Fibroblast of lung (primary cell): ENCODE results near the gene NKD2. TPM values are rescaled to one million over a fixed set of nuclear protein-coding genes. Genes with fewer than 3 reads are reported as not detected.

Experiments
- DNase-seq, 2 donors: peaks; one replicate each; pipeline versions ENCODE4 v3.0.0 to v3.0.0-alpha.2; 2010; ENCODE audit warnings: low read depth in 2 of 2
- H2AFZ ChIP-seq: 2 replicates; pipeline ENCODE4 v1.5.1; 2012; ENCODE audit warnings: low read length, control low read depth, inconsistent platforms
- H3K27ac ChIP-seq: 2 replicates; pipeline ENCODE4 v1.5.1; 2011; ENCODE audit warnings: low read length, control low read depth; ENCODE audit not compliant: insufficient read depth
- H3K27me3 ChIP-seq: 2 replicates; pipeline ENCODE4 v1.5.1; 2011; ENCODE audit warnings: mild to moderate bottlenecking, low read length; ENCODE audit not compliant: control insufficient read depth, insufficient read depth
- H3K36me3 ChIP-seq: 2 replicates; pipeline ENCODE4 v1.5.1; 2011; ENCODE audit warnings: low read length; ENCODE audit not compliant: control insufficient read depth, insufficient read depth
- H3K4me1 ChIP-seq: 2 replicates; pipeline ENCODE4 v1.5.1; 2011; ENCODE audit warnings: low read length; ENCODE audit not compliant: control insufficient read depth, insufficient read depth; ENCODE audit errors: extremely low read depth
- H3K4me2 ChIP-seq: 2 replicates; pipeline ENCODE4 v1.5.1; 2011; ENCODE audit warnings: low read length, control low read depth; ENCODE audit not compliant: insufficient read depth; ENCODE audit errors: extremely low read depth
- H3K4me3 ChIP-seq, 4 experiments: fragments of 200-600 bp in 1 of 4; sonication (generic) in 1 of 4; replicated peaks in 1 of 4; 2 replicates each; pipeline ENCODE4 v1.5.1; 2011 to 2016; ENCODE audit warnings: low read length in 4 of 4, low read depth in 3 of 4, mild to moderate bottlenecking in 3 of 4, control low read depth in 2 of 4, inconsistent platforms in 1 of 4, mixed read lengths in 1 of 4; ENCODE audit not compliant: insufficient read depth in 1 of 4; ENCODE audit errors: control extremely low read depth in 1 of 4
- H3K79me2 ChIP-seq: 2 replicates; pipeline ENCODE4 v1.5.1; 2012; ENCODE audit warnings: mild to moderate bottlenecking, low read length, inconsistent platforms; ENCODE audit not compliant: control insufficient read depth, insufficient read depth
- H3K9ac ChIP-seq: 2 replicates; pipeline ENCODE4 v1.5.1; 2011; ENCODE audit warnings: mild to moderate bottlenecking, low read length, control low read depth; ENCODE audit not compliant: insufficient read depth
- H3K9me3 ChIP-seq: 2 replicates; pipeline ENCODE4 v1.5.1; 2012; ENCODE audit warnings: low read depth, low read length; ENCODE audit not compliant: control insufficient read depth, insufficient read depth
- H4K20me1 ChIP-seq: 2 replicates; pipeline ENCODE4 v1.5.1; 2011; ENCODE audit warnings: low read length; ENCODE audit not compliant: control insufficient read depth, insufficient read depth; ENCODE audit errors: extremely low read depth
- EZH2 ChIP-seq: IDR thresholded peaks from 2 replicates; pipeline ENCODE4 v1.5.1; 2012; ENCODE audit warnings: low read length, control low read depth, mild to moderate bottlenecking; ENCODE audit errors: missing control alignments
- polyA plus RNA-seq, 2 donors: library from polyadenylated mRNA; depleted of rRNA in 1 of 2; stranded (reverse) in 1 of 2; unstranded in 1 of 2; fragments of >200 nt; gene quantifications; 2 replicates each; pipeline ENCODE4 v1.2.1, GENCODE V29; 2011 to 2012; ENCODE audit warnings: missing spikeins in 1 of 2
- total RNA-seq: library from RNA; depleted of rRNA; stranded (reverse); fragments of >200 nt; gene quantifications from 2 replicates; pipeline ENCODE4 v1.2.1, GENCODE V29; 2014
- TF ChIP-seq, protein P1 (sequence below), 2 donors: IDR thresholded peaks in 1 of 2; conservative IDR thresholded peaks in 1 of 2; 1 replicate in 1 of 2; 2 replicates in 1 of 2; pipeline ENCODE4 v1.5.1; 2011 to 2012; ENCODE audit warnings: low read length in 2 of 2, control low read depth in 1 of 2, inconsistent platforms in 1 of 2, low read depth in 1 of 2, mild to moderate bottlenecking in 1 of 2

The NKD2 gene
- total and polyA plus RNA-seq, 2 donors (not counting 1 experiment from before 2014, with no cell fraction given): under 0.01 TPM; not detected in 1

DNA sequence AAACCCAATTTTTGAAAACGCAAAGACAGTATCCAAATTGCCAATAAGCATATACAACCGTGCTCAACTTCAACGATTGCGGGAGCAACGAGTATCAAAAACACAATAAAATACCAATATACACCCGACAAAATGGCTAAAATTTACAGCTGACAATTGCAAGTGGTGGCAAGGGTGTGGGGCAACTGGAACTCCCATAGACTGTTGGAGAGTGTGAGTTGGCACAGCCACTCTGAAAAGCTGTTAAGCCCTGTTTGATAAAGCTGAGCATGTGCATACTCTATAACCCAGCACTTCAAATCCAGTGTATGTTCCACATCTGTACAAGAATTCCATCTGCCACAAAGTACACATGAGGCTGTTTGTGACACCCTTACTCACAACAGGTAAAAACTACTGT lies 20.3 kb upstream of the NKD2 start:
- Histone ChIP-seq H3K36me3 (no peaks in the 10 kb centered on the region), H4K20me1 (no peaks in the 10 kb centered on the region), H3K27ac (no peak overlapping the region), H3K79me2 (no peaks in the 10 kb centered on the region), H3K27me3 (peaks cover 5% of the 10 kb centered on the region), H3K4me1 (no peaks in the 10 kb centered on the region), H3K4me3 (no peak overlapping the region), H3K9ac (no peak overlapping the region), H3K9me3 (no peaks in the 10 kb centered on the region), H2AFZ (no peak overlapping the region), H3K4me2 (no peak overlapping the region)
- TF ChIP-seq, protein P1, sequence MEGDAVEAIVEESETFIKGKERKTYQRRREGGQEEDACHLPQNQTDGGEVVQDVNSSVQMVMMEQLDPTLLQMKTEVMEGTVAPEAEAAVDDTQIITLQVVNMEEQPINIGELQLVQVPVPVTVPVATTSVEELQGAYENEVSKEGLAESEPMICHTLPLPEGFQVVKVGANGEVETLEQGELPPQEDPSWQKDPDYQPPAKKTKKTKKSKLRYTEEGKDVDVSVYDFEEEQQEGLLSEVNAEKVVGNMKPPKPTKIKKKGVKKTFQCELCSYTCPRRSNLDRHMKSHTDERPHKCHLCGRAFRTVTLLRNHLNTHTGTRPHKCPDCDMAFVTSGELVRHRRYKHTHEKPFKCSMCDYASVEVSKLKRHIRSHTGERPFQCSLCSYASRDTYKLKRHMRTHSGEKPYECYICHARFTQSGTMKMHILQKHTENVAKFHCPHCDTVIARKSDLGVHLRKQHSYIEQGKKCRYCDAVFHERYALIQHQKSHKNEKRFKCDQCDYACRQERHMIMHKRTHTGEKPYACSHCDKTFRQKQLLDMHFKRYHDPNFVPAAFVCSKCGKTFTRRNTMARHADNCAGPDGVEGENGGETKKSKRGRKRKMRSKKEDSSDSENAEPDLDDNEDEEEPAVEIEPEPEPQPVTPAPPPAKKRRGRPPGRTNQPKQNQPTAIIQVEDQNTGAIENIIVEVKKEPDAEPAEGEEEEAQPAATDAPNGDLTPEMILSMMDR (conservative IDR thresholded peaks at IDR 0.05 in 1 of 2, IDR thresholded peaks at IDR 0.05 in 1 of 2; ENCODE audit: low read depth in 1 of 2, low read length in 2 of 2): no peak
- no peak for TF ChIP-seq EZH2
- DNase-seq: no peak

DNA sequence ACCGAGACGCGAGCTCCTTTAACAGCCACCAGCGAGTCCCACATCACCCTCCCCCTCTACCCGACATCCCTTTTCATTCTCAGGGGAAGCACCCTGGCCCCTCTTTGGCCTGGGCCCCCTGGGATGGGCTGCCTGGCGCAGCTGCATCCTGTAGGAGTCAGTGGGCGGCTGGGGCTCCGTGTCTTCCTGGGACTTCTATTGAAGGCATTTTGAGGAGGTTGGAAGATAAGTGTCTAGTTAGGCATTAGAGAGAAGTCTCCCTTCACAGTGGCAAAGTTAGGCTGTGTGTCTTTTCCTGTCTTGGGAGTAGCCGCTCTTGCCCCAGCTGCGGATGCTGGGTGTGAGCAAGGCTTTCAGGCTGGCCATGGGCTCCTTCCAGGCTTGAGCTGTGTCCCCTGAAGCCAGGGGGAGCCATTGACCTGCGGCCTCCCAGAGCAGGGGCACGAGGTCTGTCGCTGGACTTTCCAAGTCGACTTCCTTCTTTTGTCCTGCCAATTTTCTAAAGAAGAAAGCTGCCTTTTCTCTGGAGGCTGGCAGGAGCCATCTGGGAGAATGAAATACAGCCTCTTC lies 18.6 kb upstream of the NKD2 start:
- H3K27ac ChIP-seq: no peak overlapping the region
- H2AFZ ChIP-seq: no peak overlapping the region
- no peaks in the 10 kb centered on the region for H3K79me2 ChIP-seq
- no peaks in the 10 kb centered on the region for H3K36me3 ChIP-seq
- no peak for TF ChIP-seq EZH2
- TF ChIP-seq, protein P1 (conservative IDR thresholded peaks at IDR 0.05 in 1 of 2, IDR thresholded peaks at IDR 0.05 in 1 of 2; ENCODE audit: low read depth in 1 of 2, low read length in 2 of 2): no peak
- DNase-seq: no peak
- no peak overlapping the region for H3K9ac ChIP-seq
- no peaks in the 10 kb centered on the region for H3K4me1 ChIP-seq
- no peaks in the 10 kb centered on the region for H3K9me3 ChIP-seq
- H4K20me1 ChIP-seq: no peaks in the 10 kb centered on the region
- H3K4me3 ChIP-seq: no peak overlapping the region
- H3K4me2 ChIP-seq: no peak overlapping the region
- no peaks in the 10 kb centered on the region for H3K27me3 ChIP-seq

DNA sequence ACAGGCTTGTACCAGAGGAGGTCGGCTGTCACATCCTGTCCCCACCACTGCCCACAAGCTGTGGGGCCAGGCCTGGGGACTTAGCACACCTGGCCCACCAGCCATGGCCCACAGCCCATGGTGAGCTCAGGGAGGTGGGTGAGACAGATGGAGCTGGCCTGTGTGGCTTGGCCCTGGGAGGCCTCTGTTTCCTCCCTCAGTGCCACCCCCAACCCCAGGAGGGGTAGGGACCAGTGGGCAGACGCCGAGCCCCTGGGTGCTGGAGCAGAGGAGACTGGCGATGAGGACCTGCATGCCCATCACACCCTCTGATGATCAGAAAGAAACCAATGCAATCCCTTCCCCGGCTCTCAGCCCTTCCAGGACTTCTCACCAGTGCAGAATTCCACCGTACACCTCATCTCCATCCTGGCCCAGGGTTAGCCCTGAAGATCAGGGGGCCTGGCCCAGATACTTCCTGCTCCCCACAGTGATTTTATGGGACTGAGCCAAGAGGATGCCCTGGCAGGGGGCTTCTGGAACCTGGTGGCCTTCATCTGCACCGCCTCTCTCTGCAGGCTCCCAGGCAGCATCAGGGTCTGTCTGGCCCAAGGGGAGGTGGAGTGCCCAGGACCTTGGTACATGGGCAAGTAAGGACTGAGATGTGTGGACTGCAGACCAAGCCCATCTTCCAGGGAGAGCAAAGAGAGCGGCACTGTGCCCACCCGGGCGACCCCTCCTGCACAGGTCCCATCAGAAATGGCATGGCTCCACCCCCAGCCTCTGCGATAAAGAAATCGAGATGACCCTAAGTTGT lies 16.9 kb upstream of the NKD2 start:
- DNase-seq: no peak
- Histone ChIP-seq H4K20me1 (no peaks in the 10 kb centered on the region), H3K4me1 (no peaks in the 10 kb centered on the region), H3K79me2 (no peaks in the 10 kb centered on the region), H3K27ac (no peak overlapping the region), H3K9ac (no peak overlapping the region), H3K4me2 (no peak overlapping the region), H3K9me3 (no peaks in the 10 kb centered on the region), H2AFZ (no peak overlapping the region), H3K27me3 (no peaks in the 10 kb centered on the region), H3K36me3 (no peaks in the 10 kb centered on the region), H3K4me3 (no peak overlapping the region)
- TF ChIP-seq, protein P1 (conservative IDR thresholded peaks at IDR 0.05 in 1 of 2, IDR thresholded peaks at IDR 0.05 in 1 of 2; ENCODE audit: low read depth in 1 of 2, low read length in 2 of 2): no peak
- TF ChIP-seq EZH2: no peak
